Adrenal gland (tissue), 12 donors: ENCODE results near the gene HOXD13. TPM values are rescaled to one million over a fixed set of nuclear protein-coding genes. Genes with fewer than 3 reads are reported as not detected.

Source experiments
- DNase-seq, 7 donors: peaks; one replicate each; pipeline ENCODE4 v3.0.0-alpha.2; 2019 to 2020
- H3K27ac ChIP-seq, 5 donors: fragments of 200-600 bp; sonication (generic) in 4 of 5; 1 replicate in 3 of 5; 2 replicates in 2 of 5; pipeline versions ENCODE4 v1.5.1 to v1.8.0; 2016 to 2020; ENCODE audit warnings: mild to moderate bottlenecking in 1 of 5
- H3K27me3 ChIP-seq: fragments of 200-600 bp; 2 replicates; pipeline ENCODE4 v1.8.0; 2021
- H3K36me3 ChIP-seq, 2 donors: fragments of 200-600 bp; replicated peaks in 1 of 2; 1 replicate in 1 of 2; 2 replicates in 1 of 2; pipeline versions ENCODE4 v1.5.1 to v1.8.0; 2018 to 2022
- H3K4me1 ChIP-seq, 2 donors: fragments of 200-600 bp; replicated peaks in 1 of 2; 1 replicate in 1 of 2; 2 replicates in 1 of 2; pipeline versions ENCODE4 v1.5.1 to v1.8.0; 2018 to 2021
- H3K4me3 ChIP-seq, 4 donors: fragments of 200-600 bp; sonication (generic) in 3 of 4; one replicate each; pipeline ENCODE4 v1.5.1; 2016 to 2018
- H3K9me3 ChIP-seq, 3 donors: fragments of 200-600 bp; sonication (generic) in 1 of 3; replicated peaks in 1 of 3; 1 replicate in 2 of 3; 2 replicates in 1 of 3; pipeline versions ENCODE4 v1.5.1 to v1.8.0; 2016 to 2021
- CTCF ChIP-seq, 6 experiments: fragments of 450-650 bp in 4 of 6; fragments of 200-600 bp in 2 of 6; sonication (generic) in 1 of 6; IDR thresholded peaks; 1 replicate in 5 of 6; 2 replicates in 1 of 6; pipeline versions ENCODE4 v1.5.1 to v1.8.0; 2016 to 2021; ENCODE audit warnings: antibody characterized with exemption in 6 of 6, mild to moderate bottlenecking in 2 of 6, moderate library complexity in 1 of 6
- POLR2A ChIP-seq, 2 donors: fragments of 450-650 bp; IDR thresholded peaks; one replicate each; pipeline ENCODE4 v1.6.1; 2017; ENCODE audit warnings: antibody characterized with exemption in 2 of 2, mild to moderate bottlenecking in 2 of 2, moderate library complexity in 1 of 2
- WGBS, 4 donors: extraction: QIAGEN DNeasy Blood & Tissue Kit in 2 of 4; methylation state at CpG; one replicate each; pipeline versions ENCODE4 v1.1.5 to v1.1.7; 2013 to 2017; 5-methylcytosine and 5-hydroxymethylcytosine counted together
- intact Hi-C, 2 donors: fragments of 100-400 bp; cut with DNase I; formaldehyde crosslinking; loops; one replicate each; pipeline versions ENCODE4 v1.14.1 to v1.15.0; 2022 to 2023
- polyA plus RNA-seq, 3 donors: library from polyadenylated mRNA; stranded (reverse); fragments of 200-250 nt in 2 of 3; fragments of 350-450 nt in 1 of 3; fragmentation: Illumina TruSeq in 1 of 3; extraction: RNeasy Lipid Tissue Mini Kit (QIAGEN cat#74804) in 1 of 3; gene quantifications; one replicate each; pipeline ENCODE4 v1.2.3, GENCODE V29; 2013 to 2014
- total RNA-seq, 9 donors: library from RNA; depleted of rRNA in 4 of 9; stranded (reverse); fragments of >200 nt in 4 of 9; fragments of 120-200 nt in 1 of 9; fragmentation: NEBNext Ultra II Directional in 1 of 9; extraction: Animal tissue kit (Norgen Biotek cat#: 25700) in 1 of 9; gene quantifications; one replicate each; pipeline versions ENCODE4 v1.1.0 to v1.2.4, GENCODE V29; 2013 to 2023
- donor health status: healthy with polysubstance abuse.
- donor health status: Bipolar disorder and iron deficiency.
- donor health status: DM: yes; HTN: yes; CAD: no.
- donor health status: DM: no; HTN: no; CAD: no.
- donor health status: DM: no; HTN: no; CAD: no.
- donor health status: DM: yes; HTN: yes; CAD: no.

HOXD13 gene
- total and polyA plus RNA-seq, 12 donors = not detected

GRCh38 chr2:176140513-176141317 is 48.2 kb downstream of the HOXD13 start:
- Histone ChIP-seq H3K4me1 (peaks cover 20 to 32% of the 10 kb centered on the region in 2 donors), H3K27ac (peak overlapping the region; percentile 12 to 97 (median 78)), H3K4me3 (peak overlapping the region in 2 of 4 donors; percentile 38 to 96), H3K36me3 (no peaks in the 10 kb centered on the region), H3K9me3 (no peaks in the 10 kb centered on the region), H3K27me3 (no peaks in the 10 kb centered on the region)
- intact Hi-C loops = loop anchor here (2.0 to 5.0 kb wide), 3 partner anchors 312 to 497 kb away; no protein-coding TSS in a partner anchor
- peak; percentile 63 to 84 (median 80) for DNase-seq
- WGBS, 4 donors = 7 to 35% (median 14%) methylated on average over 9 to 48 of the region's 48 CpGs
- TF ChIP-seq POLR2A (IDR thresholded peaks at IDR 0.05) (no peak), CTCF (IDR thresholded peaks at IDR 0.05) (peak; percentile 89 to 99 (median 95))

- H3K27me3 ChIP-seq = no peaks in the 10 kb centered on the region
- no peak overlapping the region for H3K4me3 ChIP-seq
- DNase-seq = peak in 1 of 7 donors; percentile 8
- no peak overlapping the region for H3K27ac ChIP-seq
- intact Hi-C loops = loop anchor here (5.0 kb wide), 2 partner anchors 310 to 495 kb away; no protein-coding TSS in a partner anchor
- H3K36me3 ChIP-seq = no peaks in the 10 kb centered on the region
- 86 to 97% (median 87%) methylated on average over 2 of the region's 2 CpGs for WGBS, 4 donors
- peaks cover 18 to 37% of the 10 kb centered on the region in 2 donors for H3K4me1 ChIP-seq
- H3K9me3 ChIP-seq = no peaks in the 10 kb centered on the region
- no peak for TF ChIP-seq CTCF (IDR thresholded peaks at IDR 0.05)
- TF ChIP-seq POLR2A (IDR thresholded peaks at IDR 0.05) = no peak
These were observed 49.8 kb downstream of the HOXD13 start for GRCh38 chr2:176142281-176142680.

Other genes starting within 250 kb of the HOXD13 start
- 10 to 100 TPM in 8 of 9 donors, 1 to 10 TPM in 1; 6.4 to 32.7 (median 21.6) TPM for gene LNPK, start 90.5 kb upstream of the HOXD13 start, total RNA-seq
- gene LNPK, start 90.5 kb upstream of the HOXD13 start, polyA plus RNA-seq = 10 to 100 TPM in 1 of 3 donors, 1 to 10 TPM in 2; 2.6 to 20.8 (median 2.9) TPM
- not detected for gene EVX2, start 8.8 kb upstream of the HOXD13 start, total RNA-seq
- not detected for gene EVX2, start 8.8 kb upstream of the HOXD13 start, polyA plus RNA-seq
- not detected for gene HOXD12, start 7.1 kb downstream of the HOXD13 start, total RNA-seq
- gene HOXD12, start 7.1 kb downstream of the HOXD13 start, polyA plus RNA-seq = not detected
- not detected for gene HOXD11, start 14.6 kb downstream of the HOXD13 start, total RNA-seq
- not detected for gene HOXD11, start 14.6 kb downstream of the HOXD13 start, polyA plus RNA-seq
- under 1 TPM in 3 of 9 donors, not detected in 6; 0.14 to 0.33 (median 0.23) TPM for gene HOXD10, start 24.1 kb downstream of the HOXD13 start, total RNA-seq
- gene HOXD10, start 24.1 kb downstream of the HOXD13 start, polyA plus RNA-seq = under 1 TPM in 1 of 3 donors, not detected in 2; 0.11 TPM
- 10 to 100 TPM in 4 of 9 donors, 1 to 10 TPM in 5; 2.4 to 35.6 (median 8.7) TPM for gene HOXD9, start 30.0 kb downstream of the HOXD13 start, total RNA-seq
- gene HOXD9, start 30.0 kb downstream of the HOXD13 start, polyA plus RNA-seq = 1 to 10 TPM; 2.5 to 7.6 (median 7.5) TPM
- 10 to 100 TPM; 11.3 to 46.2 (median 35.0) TPM for gene HOXD8, start 37.0 kb downstream of the HOXD13 start, total RNA-seq
- 10 to 100 TPM; 14.4 to 19.8 (median 17.3) TPM for gene HOXD8, start 37.0 kb downstream of the HOXD13 start, polyA plus RNA-seq
- gene HOXD4, start 58.8 kb downstream of the HOXD13 start, total RNA-seq = 10 to 100 TPM in 4 of 9 donors, 1 to 10 TPM in 5; 1.9 to 20.2 (median 8.1) TPM
- gene HOXD4, start 58.8 kb downstream of the HOXD13 start, polyA plus RNA-seq = 10 to 100 TPM in 2 of 3 donors, 1 to 10 TPM in 1; 2.2 to 38.5 (median 27.0) TPM
- gene HOXD3, start 64.6 kb downstream of the HOXD13 start, total RNA-seq = 10 to 100 TPM in 4 of 9 donors, 1 to 10 TPM in 5; 3.3 to 41.3 (median 9.7) TPM
- 10 to 100 TPM in 2 of 3 donors, 1 to 10 TPM in 1; 2.0 to 15.9 (median 12.5) TPM for gene HOXD3, start 64.6 kb downstream of the HOXD13 start, polyA plus RNA-seq
- gene HOXD1, start 95.9 kb downstream of the HOXD13 start, total RNA-seq = under 1 TPM in 5 of 9 donors, not detected in 4; 0.18 to 0.72 (median 0.41) TPM
- gene HOXD1, start 95.9 kb downstream of the HOXD13 start, polyA plus RNA-seq = under 1 TPM; 0.18 to 0.24 (median 0.20) TPM
- 10 to 100 TPM; 21.2 to 72.0 (median 34.3) TPM for gene MTX2, start 176.7 kb downstream of the HOXD13 start, total RNA-seq
- gene MTX2, start 176.7 kb downstream of the HOXD13 start, polyA plus RNA-seq = 10 to 100 TPM; 41.6 to 79.4 (median 52.3) TPM